A549 (cell line): ENCODE data around the gene MOB2.

Source experiments
- CHD2 ChIP-seq: fragments of 150-350 bp; IDR thresholded peaks from 2 replicates; pipeline ENCODE4 v1.6.1; 2014; ENCODE audit warnings: low read length; ENCODE audit not compliant: partially characterized antibody
- EHMT2 ChIP-seq: fragments of 200-600 bp; sonication (generic); IDR thresholded peaks from 2 replicates; pipeline ENCODE4 v1.6.1; 2016; ENCODE audit warnings: antibody characterized with exemption, low read depth, mild to moderate bottlenecking, moderate library complexity
- EP300 ChIP-seq, 2 experiments: fragments of >200 bp; sonication (Bioruptor Twin); formaldehyde crosslinking; IDR thresholded peaks; 2 replicates in 1 of 2; 3 replicates in 1 of 2; pipeline ENCODE4 v1.6.1; 2016 to 2017
- ESRRA ChIP-seq: fragments of 150-350 bp; IDR thresholded peaks from 2 replicates; pipeline ENCODE4 v1.6.1; 2014; ENCODE audit warnings: mild to moderate bottlenecking, low read length, borderline replicate concordance
- JUNB ChIP-seq: fragments of >200 bp; sonication (Bioruptor Twin); formaldehyde crosslinking; IDR thresholded peaks from 2 replicates; pipeline ENCODE4 v1.6.1; 2016
- MAFK ChIP-seq: fragments of 450-650 bp; IDR thresholded peaks from 2 replicates; pipeline ENCODE4 v1.6.1; 2014; ENCODE audit not compliant: partially characterized antibody
- MYC ChIP-seq: IDR thresholded peaks from 2 replicates; pipeline ENCODE4 v1.6.1; 2012; ENCODE audit warnings: mild to moderate bottlenecking, inconsistent platforms, low read length, improper control_type of control experiment, borderline replicate concordance
- NFE2L2 ChIP-seq: fragments of 150-350 bp; conservative IDR thresholded peaks from 2 replicates; pipeline ENCODE4 v1.6.1; 2014; ENCODE audit warnings: low read length
- POLR2A ChIP-seq: IDR thresholded peaks from 2 replicates; pipeline ENCODE4 v1.6.1; 2012; ENCODE audit warnings: mild to moderate bottlenecking, low read length
- RCOR1 ChIP-seq: fragments of 150-350 bp; IDR thresholded peaks from 2 replicates; pipeline ENCODE4 v1.6.1; 2014; ENCODE audit warnings: antibody characterized with exemption, low read length, low read depth
- TF ChIP-seq, protein P1 (sequence below): fragments of 250-450 bp; sonication (Bioruptor Pico); IDR thresholded peaks from 2 replicates; pipeline ENCODE4 v1.5.0; 2021; ENCODE audit warnings: mild to moderate bottlenecking, moderate library complexity, borderline replicate concordance
- TF ChIP-seq, protein P2 (sequence below): fragments of >200 bp; sonication (Bioruptor Twin); formaldehyde crosslinking; IDR thresholded peaks from 3 replicates; pipeline ENCODE4 v1.5.1; 2016
- TF ChIP-seq, protein P3 (sequence below): IDR thresholded peaks from 2 replicates; pipeline ENCODE4 v1.6.1; 2012

- TF ChIP-seq MAFK = no peak
- TF ChIP-seq, protein P1, sequence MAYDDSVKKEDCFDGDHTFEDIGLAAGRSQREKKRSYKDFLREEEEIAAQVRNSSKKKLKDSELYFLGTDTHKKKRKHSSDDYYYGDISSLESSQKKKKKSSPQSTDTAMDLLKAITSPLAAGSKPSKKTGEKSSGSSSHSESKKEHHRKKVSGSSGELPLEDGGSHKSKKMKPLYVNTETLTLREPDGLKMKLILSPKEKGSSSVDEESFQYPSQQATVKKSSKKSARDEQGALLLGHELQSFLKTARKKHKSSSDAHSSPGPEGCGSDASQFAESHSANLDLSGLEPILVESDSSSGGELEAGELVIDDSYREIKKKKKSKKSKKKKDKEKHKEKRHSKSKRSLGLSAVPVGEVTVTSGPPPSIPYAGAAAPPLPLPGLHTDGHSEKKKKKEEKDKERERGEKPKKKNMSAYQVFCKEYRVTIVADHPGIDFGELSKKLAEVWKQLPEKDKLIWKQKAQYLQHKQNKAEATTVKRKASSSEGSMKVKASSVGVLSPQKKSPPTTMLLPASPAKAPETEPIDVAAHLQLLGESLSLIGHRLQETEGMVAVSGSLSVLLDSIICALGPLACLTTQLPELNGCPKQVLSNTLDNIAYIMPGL (CRISPR knock-in tag) = no peak
- TF ChIP-seq NFE2L2 = no peak
- TF ChIP-seq JUNB = no peak
- TF ChIP-seq RCOR1 = no peak
- TF ChIP-seq, protein P2, sequence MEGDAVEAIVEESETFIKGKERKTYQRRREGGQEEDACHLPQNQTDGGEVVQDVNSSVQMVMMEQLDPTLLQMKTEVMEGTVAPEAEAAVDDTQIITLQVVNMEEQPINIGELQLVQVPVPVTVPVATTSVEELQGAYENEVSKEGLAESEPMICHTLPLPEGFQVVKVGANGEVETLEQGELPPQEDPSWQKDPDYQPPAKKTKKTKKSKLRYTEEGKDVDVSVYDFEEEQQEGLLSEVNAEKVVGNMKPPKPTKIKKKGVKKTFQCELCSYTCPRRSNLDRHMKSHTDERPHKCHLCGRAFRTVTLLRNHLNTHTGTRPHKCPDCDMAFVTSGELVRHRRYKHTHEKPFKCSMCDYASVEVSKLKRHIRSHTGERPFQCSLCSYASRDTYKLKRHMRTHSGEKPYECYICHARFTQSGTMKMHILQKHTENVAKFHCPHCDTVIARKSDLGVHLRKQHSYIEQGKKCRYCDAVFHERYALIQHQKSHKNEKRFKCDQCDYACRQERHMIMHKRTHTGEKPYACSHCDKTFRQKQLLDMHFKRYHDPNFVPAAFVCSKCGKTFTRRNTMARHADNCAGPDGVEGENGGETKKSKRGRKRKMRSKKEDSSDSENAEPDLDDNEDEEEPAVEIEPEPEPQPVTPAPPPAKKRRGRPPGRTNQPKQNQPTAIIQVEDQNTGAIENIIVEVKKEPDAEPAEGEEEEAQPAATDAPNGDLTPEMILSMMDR = no peak
- TF ChIP-seq POLR2A = no peak
- no peak for TF ChIP-seq CHD2
- TF ChIP-seq ESRRA = no peak
- no peak for TF ChIP-seq EHMT2
- TF ChIP-seq EP300 (IDR thresholded peaks at IDR 0.05) = no peak
- TF ChIP-seq MYC = no peak
- TF ChIP-seq, protein P3, sequence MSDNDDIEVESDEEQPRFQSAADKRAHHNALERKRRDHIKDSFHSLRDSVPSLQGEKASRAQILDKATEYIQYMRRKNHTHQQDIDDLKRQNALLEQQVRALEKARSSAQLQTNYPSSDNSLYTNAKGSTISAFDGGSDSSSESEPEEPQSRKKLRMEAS = no peak
Observed at GRCh38 chr11:1534682-1535081, 48.1 kb upstream of the MOB2 start.
